Liver (tissue), 9 donors: Measurements from ENCODE around the gene CBFA2T2. TPM values are rescaled to one million over a fixed set of nuclear protein-coding genes. Genes with fewer than 3 reads are reported as not detected.

ENCODE experiments used
- DNase-seq: peaks from one replicate; pipeline ENCODE4 v3.0.0-alpha.2; 2017; ENCODE audit warnings: low spot score
- H3K27ac ChIP-seq, 2 donors: one replicate each; pipeline ENCODE4 v1.7.0; 2013; ENCODE audit warnings: inconsistent platforms in 2 of 2, low read length in 2 of 2, control low read depth in 1 of 2, low read depth in 1 of 2, mild to moderate bottlenecking in 1 of 2
- H3K27me3 ChIP-seq, 4 donors: one replicate each; pipeline versions ENCODE4 v1.6.1 to v1.7.0; 2013; ENCODE audit warnings: low read length in 3 of 4, inconsistent platforms in 1 of 4, mild to moderate bottlenecking in 1 of 4, moderate library complexity in 1 of 4; ENCODE audit not compliant: control insufficient read depth in 4 of 4, insufficient read depth in 4 of 4
- H3K36me3 ChIP-seq, 4 donors: one replicate each; pipeline versions ENCODE4 v1.6.1 to v1.7.0; 2013; ENCODE audit warnings: low read length in 3 of 4, mild to moderate bottlenecking in 3 of 4, low read depth in 1 of 4, moderate library complexity in 1 of 4; ENCODE audit not compliant: control insufficient read depth in 4 of 4, insufficient read depth in 3 of 4
- H3K4me1 ChIP-seq, 4 donors: one replicate each; pipeline versions ENCODE4 v1.6.1 to v1.7.0; 2013; ENCODE audit warnings: low read length in 3 of 4, mild to moderate bottlenecking in 3 of 4, moderate library complexity in 1 of 4; ENCODE audit not compliant: control insufficient read depth in 4 of 4, insufficient read depth in 4 of 4
- H3K4me3 ChIP-seq, 3 donors: one replicate each; pipeline versions ENCODE4 v1.6.1 to v1.7.0; 2013; ENCODE audit warnings: low read length in 3 of 3, control low read depth in 1 of 3, low read depth in 1 of 3, mild to moderate bottlenecking in 1 of 3
- H3K9ac ChIP-seq, 2 donors: one replicate each; pipeline ENCODE4 v1.7.0; 2013; ENCODE audit warnings: low read length in 2 of 2, mild to moderate bottlenecking in 2 of 2, moderate library complexity in 2 of 2, control low read depth in 1 of 2, low read depth in 1 of 2
- H3K9me3 ChIP-seq, 4 donors: one replicate each; pipeline versions ENCODE4 v1.6.1 to v1.7.0; 2013; ENCODE audit warnings: low read length in 3 of 4; ENCODE audit not compliant: control insufficient read depth in 4 of 4
- EGR1 ChIP-seq, 2 donors: IDR thresholded peaks; 2 replicates each; pipeline ENCODE4 v1.6.1; 2016 to 2018; ENCODE audit warnings: antibody characterized with exemption in 2 of 2, low read depth in 2 of 2
- FOXA2 ChIP-seq: IDR thresholded peaks from 2 replicates; pipeline ENCODE4 v1.6.1; 2016; ENCODE audit warnings: antibody characterized with exemption
- GABPA ChIP-seq, 2 donors: IDR thresholded peaks in 1 of 2; conservative IDR thresholded peaks in 1 of 2; 2 replicates each; pipeline ENCODE4 v1.6.1; 2016; ENCODE audit warnings: antibody characterized with exemption in 2 of 2, mild to moderate bottlenecking in 1 of 2, moderate library complexity in 1 of 2
- HNF4A ChIP-seq, 2 donors: conservative IDR thresholded peaks; 2 replicates each; pipeline ENCODE4 v1.6.1; 2016; ENCODE audit warnings: antibody characterized with exemption in 2 of 2, mild to moderate bottlenecking in 2 of 2
- JUND ChIP-seq, 2 donors: IDR thresholded peaks; 2 replicates each; pipeline ENCODE4 v1.6.1; 2016; ENCODE audit warnings: antibody characterized with exemption in 2 of 2
- NR2F2 ChIP-seq: IDR thresholded peaks from 2 replicates; pipeline ENCODE4 v1.6.1; 2016; ENCODE audit warnings: antibody characterized with exemption
- RAD21 ChIP-seq, 2 donors: IDR thresholded peaks; 2 replicates each; pipeline ENCODE4 v1.6.1; 2016; ENCODE audit warnings: antibody characterized with exemption in 2 of 2, mild to moderate bottlenecking in 2 of 2
- RXRA ChIP-seq, 2 donors: IDR thresholded peaks; 2 replicates each; pipeline ENCODE4 v1.6.1; 2017 to 2018; ENCODE audit warnings: antibody characterized with exemption in 2 of 2, mild to moderate bottlenecking in 1 of 2
- SP1 ChIP-seq: IDR thresholded peaks from 2 replicates; pipeline ENCODE4 v1.6.1; 2018; ENCODE audit warnings: antibody characterized with exemption, mild to moderate bottlenecking
- TAF1 ChIP-seq: conservative IDR thresholded peaks from 2 replicates; pipeline ENCODE4 v1.6.1; 2016; ENCODE audit warnings: antibody characterized with exemption, mild to moderate bottlenecking
- YY1 ChIP-seq: IDR thresholded peaks from 2 replicates; pipeline ENCODE4 v1.6.1; 2016; ENCODE audit warnings: antibody characterized with exemption, mild to moderate bottlenecking
- WGBS: extraction: QIAGEN DNeasy Blood & Tissue Kit; methylation state at CpG from one replicate; pipeline ENCODE4 v1.1.7; 2013; 5-methylcytosine and 5-hydroxymethylcytosine counted together
- polyA plus RNA-seq, 2 donors: library from polyadenylated mRNA; stranded (reverse) in 1 of 2; unstranded in 1 of 2; fragments of 200-250 nt in 1 of 2; fragments of >200 nt in 1 of 2; fragmentation: Nextera tagmentation in 1 of 2; extraction: Ambion mirVana in 1 of 2; gene quantifications; one replicate each; pipeline versions ENCODE4 v1.2.1 to v1.2.3, GENCODE V29; 2013 to 2015
- total RNA-seq, 2 donors: library from RNA; depleted of rRNA; stranded (reverse); fragments of >200 nt; gene quantifications; one replicate each; pipeline ENCODE4 v1.2.3, GENCODE V29; 2014
- TF ChIP-seq, protein P1 (sequence below): IDR thresholded peaks from 2 replicates; pipeline ENCODE4 v1.6.1; 2016; ENCODE audit warnings: antibody characterized with exemption
- TF ChIP-seq, protein P2 (sequence below): IDR thresholded peaks from 2 replicates; pipeline ENCODE4 v1.6.1; 2016; ENCODE audit warnings: antibody characterized with exemption, mild to moderate bottlenecking
- TF ChIP-seq, protein P3 (sequence below): IDR thresholded peaks from 2 replicates; pipeline ENCODE4 v1.6.1; 2016; ENCODE audit warnings: antibody characterized with exemption
- TF ChIP-seq, protein P4 (sequence below): IDR thresholded peaks from 2 replicates; pipeline ENCODE4 v1.6.1; 2016; ENCODE audit warnings: antibody characterized with exemption
- donor health status: healthy.
- donor health status: healthy.
- donor health status: healthy.
- donor health status: healthy.
- donor health status: healthy.

Gene CBFA2T2
- total and polyA plus RNA-seq, 4 donors = 2.0 to 5.5 (median 5.3) TPM

DNA sequence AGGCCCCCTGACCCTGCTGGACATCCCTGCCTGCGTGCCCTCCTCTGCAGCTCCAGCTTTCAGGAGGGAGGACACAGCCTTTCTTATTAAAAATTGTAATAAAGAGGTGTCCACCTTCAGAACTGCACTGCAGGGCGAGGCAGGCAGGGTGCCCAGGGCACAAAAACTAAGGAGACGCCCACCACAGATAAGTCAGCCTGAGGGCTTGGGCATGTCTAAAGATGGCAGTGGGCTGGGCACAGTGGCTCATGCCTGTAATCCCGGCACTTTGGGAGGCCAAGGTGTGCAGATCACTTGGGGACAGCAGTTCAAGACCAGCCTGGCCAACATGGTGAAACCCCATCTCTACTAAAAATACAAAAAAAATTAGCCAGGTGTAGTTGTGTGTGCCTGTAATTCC lies 165.3 kb downstream of the CBFA2T2 start:
- H3K27ac ChIP-seq = no peak overlapping the region
- WGBS = 71% methylated on average over 4 of the region's 4 CpGs
- H3K4me1 ChIP-seq = peaks cover 0 to 10% (median 8%) of the 10 kb centered on the region in 4 donors
- H3K9me3 ChIP-seq = no peaks in the 10 kb centered on the region
- H3K9ac ChIP-seq = no peak overlapping the region
- no peak for DNase-seq
- TF ChIP-seq RAD21 (IDR thresholded peaks at IDR 0.05) (no peak), TAF1 (no peak), FOXA2 (no peak), GABPA (IDR thresholded peaks at IDR 0.05 in 1 of 2, conservative IDR thresholded peaks at IDR 0.05 in 1 of 2) (no peak), HNF4A (conservative IDR thresholded peaks at IDR 0.05) (no peak), RXRA (IDR thresholded peaks at IDR 0.05) (no peak), EGR1 (IDR thresholded peaks at IDR 0.05; ENCODE audit: low read depth in 2 of 2) (no peak), YY1 (no peak), JUND (IDR thresholded peaks at IDR 0.05) (no peak), NR2F2 (no peak)
- TF ChIP-seq, protein P1, sequence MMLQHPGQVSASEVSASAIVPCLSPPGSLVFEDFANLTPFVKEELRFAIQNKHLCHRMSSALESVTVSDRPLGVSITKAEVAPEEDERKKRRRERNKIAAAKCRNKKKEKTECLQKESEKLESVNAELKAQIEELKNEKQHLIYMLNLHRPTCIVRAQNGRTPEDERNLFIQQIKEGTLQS = no peak
- TF ChIP-seq, protein P2, sequence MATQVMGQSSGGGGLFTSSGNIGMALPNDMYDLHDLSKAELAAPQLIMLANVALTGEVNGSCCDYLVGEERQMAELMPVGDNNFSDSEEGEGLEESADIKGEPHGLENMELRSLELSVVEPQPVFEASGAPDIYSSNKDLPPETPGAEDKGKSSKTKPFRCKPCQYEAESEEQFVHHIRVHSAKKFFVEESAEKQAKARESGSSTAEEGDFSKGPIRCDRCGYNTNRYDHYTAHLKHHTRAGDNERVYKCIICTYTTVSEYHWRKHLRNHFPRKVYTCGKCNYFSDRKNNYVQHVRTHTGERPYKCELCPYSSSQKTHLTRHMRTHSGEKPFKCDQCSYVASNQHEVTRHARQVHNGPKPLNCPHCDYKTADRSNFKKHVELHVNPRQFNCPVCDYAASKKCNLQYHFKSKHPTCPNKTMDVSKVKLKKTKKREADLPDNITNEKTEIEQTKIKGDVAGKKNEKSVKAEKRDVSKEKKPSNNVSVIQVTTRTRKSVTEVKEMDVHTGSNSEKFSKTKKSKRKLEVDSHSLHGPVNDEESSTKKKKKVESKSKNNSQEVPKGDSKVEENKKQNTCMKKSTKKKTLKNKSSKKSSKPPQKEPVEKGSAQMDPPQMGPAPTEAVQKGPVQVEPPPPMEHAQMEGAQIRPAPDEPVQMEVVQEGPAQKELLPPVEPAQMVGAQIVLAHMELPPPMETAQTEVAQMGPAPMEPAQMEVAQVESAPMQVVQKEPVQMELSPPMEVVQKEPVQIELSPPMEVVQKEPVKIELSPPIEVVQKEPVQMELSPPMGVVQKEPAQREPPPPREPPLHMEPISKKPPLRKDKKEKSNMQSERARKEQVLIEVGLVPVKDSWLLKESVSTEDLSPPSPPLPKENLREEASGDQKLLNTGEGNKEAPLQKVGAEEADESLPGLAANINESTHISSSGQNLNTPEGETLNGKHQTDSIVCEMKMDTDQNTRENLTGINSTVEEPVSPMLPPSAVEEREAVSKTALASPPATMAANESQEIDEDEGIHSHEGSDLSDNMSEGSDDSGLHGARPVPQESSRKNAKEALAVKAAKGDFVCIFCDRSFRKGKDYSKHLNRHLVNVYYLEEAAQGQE = no peak
- TF ChIP-seq, protein P3, sequence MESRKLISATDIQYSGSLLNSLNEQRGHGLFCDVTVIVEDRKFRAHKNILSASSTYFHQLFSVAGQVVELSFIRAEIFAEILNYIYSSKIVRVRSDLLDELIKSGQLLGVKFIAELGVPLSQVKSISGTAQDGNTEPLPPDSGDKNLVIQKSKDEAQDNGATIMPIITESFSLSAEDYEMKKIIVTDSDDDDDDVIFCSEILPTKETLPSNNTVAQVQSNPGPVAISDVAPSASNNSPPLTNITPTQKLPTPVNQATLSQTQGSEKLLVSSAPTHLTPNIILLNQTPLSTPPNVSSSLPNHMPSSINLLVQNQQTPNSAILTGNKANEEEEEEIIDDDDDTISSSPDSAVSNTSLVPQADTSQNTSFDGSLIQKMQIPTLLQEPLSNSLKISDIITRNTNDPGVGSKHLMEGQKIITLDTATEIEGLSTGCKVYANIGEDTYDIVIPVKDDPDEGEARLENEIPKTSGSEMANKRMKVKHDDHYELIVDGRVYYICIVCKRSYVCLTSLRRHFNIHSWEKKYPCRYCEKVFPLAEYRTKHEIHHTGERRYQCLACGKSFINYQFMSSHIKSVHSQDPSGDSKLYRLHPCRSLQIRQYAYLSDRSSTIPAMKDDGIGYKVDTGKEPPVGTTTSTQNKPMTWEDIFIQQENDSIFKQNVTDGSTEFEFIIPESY = no peak
- TF ChIP-seq, protein P4, sequence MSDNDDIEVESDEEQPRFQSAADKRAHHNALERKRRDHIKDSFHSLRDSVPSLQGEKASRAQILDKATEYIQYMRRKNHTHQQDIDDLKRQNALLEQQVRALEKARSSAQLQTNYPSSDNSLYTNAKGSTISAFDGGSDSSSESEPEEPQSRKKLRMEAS = no peak
- no peaks in the 10 kb centered on the region for H3K27me3 ChIP-seq
- peaks cover 0 to 2% (median under 1%) of the 10 kb centered on the region in 4 donors for H3K36me3 ChIP-seq
- no peak overlapping the region for H3K4me3 ChIP-seq

DNA sequence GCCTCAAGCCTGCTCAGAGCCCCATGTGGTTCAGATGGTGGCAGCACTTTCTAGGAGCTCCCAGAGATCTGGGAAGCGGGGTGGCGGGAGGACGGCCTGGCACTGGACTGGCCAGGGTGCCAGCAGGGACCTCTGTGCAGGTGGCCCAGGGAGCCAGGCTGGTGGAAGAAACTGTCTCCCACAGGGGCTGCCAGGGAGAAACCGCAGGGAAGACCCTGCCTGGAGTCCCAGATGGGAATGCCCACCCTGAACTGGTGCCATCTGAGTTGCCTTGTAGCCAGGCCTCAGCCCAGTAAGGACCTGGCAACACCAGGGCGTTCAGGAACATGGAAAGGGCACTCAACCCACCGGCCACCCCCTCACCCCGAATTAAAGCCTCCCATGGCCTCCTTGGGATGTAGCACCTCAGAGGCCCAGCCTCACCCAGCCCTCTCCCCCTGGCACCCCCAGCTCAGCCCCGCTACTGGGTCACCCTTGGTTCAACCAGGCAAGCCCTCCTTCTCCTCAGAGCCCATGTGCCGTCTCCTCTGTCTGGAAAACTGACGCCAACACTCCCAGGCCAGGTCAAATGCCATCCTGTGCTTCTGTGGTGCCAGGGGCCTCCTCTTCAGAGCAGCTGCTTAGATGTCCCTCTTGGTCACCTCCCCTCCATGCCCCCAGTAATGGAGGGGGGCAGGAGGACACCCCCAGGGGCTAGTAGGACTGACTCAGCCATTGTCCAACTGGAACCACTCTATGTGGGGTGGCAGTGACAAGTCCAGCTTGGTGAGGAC lies 166.3 kb downstream of the CBFA2T2 start:
- Histone ChIP-seq H3K27ac (no peak overlapping the region), H3K27me3 (no peaks in the 10 kb centered on the region), H3K9me3 (no peaks in the 10 kb centered on the region), H3K4me1 (peaks cover 0 to 10% (median 8%) of the 10 kb centered on the region in 4 donors), H3K9ac (no peak overlapping the region), H3K36me3 (peaks cover 0 to 2% (median under 1%) of the 10 kb centered on the region in 4 donors), H3K4me3 (no peak overlapping the region)
- no peak for DNase-seq
- 96% methylated on average over 10 of the region's 10 CpGs for WGBS
- TF ChIP-seq SP1 (no peak), YY1 (no peak), JUND (IDR thresholded peaks at IDR 0.05) (no peak)
